ENCODE data around the gene CD1C. TPM values are rescaled to one million over a fixed set of nuclear protein-coding genes. Genes with fewer than 3 reads are reported as not detected.
"Not testable (repeated sequence)": the region's sequence is repeated elsewhere in the genome, so short reads cannot be mapped to it uniquely, and the experiment has no call there.

CD1C gene
- polyA plus RNA-seq, 3 donors, result 43.4 to 55.4 (median 45.8) TPM

DNA sequence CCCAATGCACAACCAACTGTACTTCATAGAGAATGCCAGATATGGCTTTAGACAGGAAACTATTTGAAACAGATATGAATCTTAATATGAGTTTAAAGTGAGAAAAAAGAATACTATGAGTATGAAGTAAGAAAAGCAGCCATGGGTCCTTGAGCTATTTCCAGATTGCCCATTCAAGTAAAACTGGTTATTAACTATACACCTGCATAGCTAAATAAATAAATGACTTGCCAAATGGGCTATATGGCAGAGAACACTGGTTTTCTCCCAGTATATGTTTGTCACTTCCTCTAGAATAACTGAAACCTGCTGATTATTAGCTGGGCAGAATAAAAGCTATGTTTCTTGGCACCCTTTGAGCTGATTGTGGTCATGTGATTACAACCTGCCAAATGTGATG is 17.0 kb upstream of the CD1C start:
- TF ChIP-seq, protein P1, sequence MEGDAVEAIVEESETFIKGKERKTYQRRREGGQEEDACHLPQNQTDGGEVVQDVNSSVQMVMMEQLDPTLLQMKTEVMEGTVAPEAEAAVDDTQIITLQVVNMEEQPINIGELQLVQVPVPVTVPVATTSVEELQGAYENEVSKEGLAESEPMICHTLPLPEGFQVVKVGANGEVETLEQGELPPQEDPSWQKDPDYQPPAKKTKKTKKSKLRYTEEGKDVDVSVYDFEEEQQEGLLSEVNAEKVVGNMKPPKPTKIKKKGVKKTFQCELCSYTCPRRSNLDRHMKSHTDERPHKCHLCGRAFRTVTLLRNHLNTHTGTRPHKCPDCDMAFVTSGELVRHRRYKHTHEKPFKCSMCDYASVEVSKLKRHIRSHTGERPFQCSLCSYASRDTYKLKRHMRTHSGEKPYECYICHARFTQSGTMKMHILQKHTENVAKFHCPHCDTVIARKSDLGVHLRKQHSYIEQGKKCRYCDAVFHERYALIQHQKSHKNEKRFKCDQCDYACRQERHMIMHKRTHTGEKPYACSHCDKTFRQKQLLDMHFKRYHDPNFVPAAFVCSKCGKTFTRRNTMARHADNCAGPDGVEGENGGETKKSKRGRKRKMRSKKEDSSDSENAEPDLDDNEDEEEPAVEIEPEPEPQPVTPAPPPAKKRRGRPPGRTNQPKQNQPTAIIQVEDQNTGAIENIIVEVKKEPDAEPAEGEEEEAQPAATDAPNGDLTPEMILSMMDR (IDR thresholded peaks at IDR 0.05), result no peak
- Histone ChIP-seq H4K20me1 (ENCODE audit: insufficient read depth, low read length) (no peaks in the 10 kb centered on the region), H3K9ac (ENCODE audit: insufficient read depth, low read length, poor library complexity, severe bottlenecking) (no peak overlapping the region), H3K4me1 (ENCODE audit: control insufficient read depth in 1 of 2, insufficient read depth in 2 of 2, low read length in 2 of 2) (peaks cover 8 to 14% of the 10 kb centered on the region in 2 donors), H2AFZ (ENCODE audit: insufficient read depth, low read depth, low read length, poor library complexity, severe bottlenecking) (no peak overlapping the region), H3K4me2 (replicated peaks; ENCODE audit: extremely low read depth, low read length, poor library complexity, severe bottlenecking) (no peak overlapping the region), H3K79me2 (ENCODE audit: insufficient read depth, low read length) (no peaks in the 10 kb centered on the region), H3K27me3 (ENCODE audit: control insufficient read depth in 2 of 2, insufficient read depth in 2 of 2, low read length in 2 of 2) (peaks cover 8 to 9% of the 10 kb centered on the region in 2 donors), H3K36me3 (replicated peaks in 1 of 2; ENCODE audit: control insufficient read depth in 1 of 2, insufficient read depth in 2 of 2, low read length in 2 of 2) (no peaks in the 10 kb centered on the region), H3K9me3 (replicated peaks in 1 of 2; ENCODE audit: control insufficient read depth in 1 of 2, insufficient read depth in 1 of 2, low read length in 2 of 2) (no peaks in the 10 kb centered on the region), H3K4me3 (replicated peaks in 1 of 3; ENCODE audit: low read depth in 2 of 3, low read length in 3 of 3) (no peak overlapping the region), H3K27ac (ENCODE audit: low read depth in 1 of 2, low read length in 2 of 2) (no peak overlapping the region)
- peaks cover 2 to 12% (median 5%) of the 10 kb centered on the region in 3 donors for H3K27me3 Mint-ChIP-seq (ENCODE audit: low read depth in 3 of 3)
- intact Hi-C loops (cut with micrococcal nuclease), result no loop called here
- H3K4me1 Mint-ChIP-seq, result peaks cover 22% of the 10 kb centered on the region
- no peak overlapping the region for H3K27ac Mint-ChIP-seq
- H3K36me3 Mint-ChIP-seq, result peaks cover 0 to 2% of the 10 kb centered on the region in 2 donors
- H3K9me3 Mint-ChIP-seq, result peaks cover 0 to 7% (median 2%) of the 10 kb centered on the region in 7 donors
- DNase-seq, result no peak
- peak overlapping the region in 1 of 2 donors; percentile 21 for H3K4me3 Mint-ChIP-seq

DNA sequence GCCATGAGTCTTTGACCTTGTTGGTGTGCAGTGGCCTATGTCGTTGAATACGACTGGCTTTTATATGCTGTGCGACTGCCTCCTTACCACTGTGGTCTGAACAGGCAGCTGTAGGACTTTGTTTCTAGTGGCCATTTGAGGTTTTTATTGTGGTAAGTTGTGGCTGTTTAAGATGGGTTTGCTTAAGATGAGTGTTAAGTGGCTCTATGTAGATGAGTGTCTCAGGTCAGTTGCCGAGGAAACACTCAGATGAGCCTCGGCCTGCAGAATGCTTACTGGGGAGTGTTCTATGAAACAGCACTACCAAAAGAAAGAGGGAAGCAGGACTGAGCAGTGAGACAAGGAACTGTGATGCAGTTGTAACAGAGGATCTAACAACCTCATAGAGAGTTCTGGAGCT is 14.9 kb upstream of the CD1C start:
- no peak overlapping the region for H3K9ac ChIP-seq (ENCODE audit: insufficient read depth, low read length, poor library complexity, severe bottlenecking)
- H2AFZ ChIP-seq (ENCODE audit: insufficient read depth, low read depth, low read length, poor library complexity, severe bottlenecking), result peak overlapping the region; percentile 56
- intact Hi-C loops (cut with micrococcal nuclease), result no loop called here
- Mint-ChIP-seq H3K27ac (peak overlapping the region in 5 of 7 donors; percentile 6 to 73 (median 41)), H3K9me3 (peaks cover 1 to 11% (median 6%) of the 10 kb centered on the region in 7 donors), H3K36me3 (peaks cover 0 to 2% of the 10 kb centered on the region in 2 donors), H3K4me3 (no peak overlapping the region), H3K27me3 (ENCODE audit: low read depth in 3 of 3) (peaks cover 1 to 8% (median 5%) of the 10 kb centered on the region in 3 donors), H3K4me1 (peaks cover 29% of the 10 kb centered on the region)
- peak overlapping the region in 1 of 2 donors; percentile 52 for H3K27ac ChIP-seq (ENCODE audit: low read depth in 1 of 2, low read length in 2 of 2)
- peaks cover 0 to 7% of the 10 kb centered on the region in 2 donors for H3K27me3 ChIP-seq (ENCODE audit: control insufficient read depth in 2 of 2, insufficient read depth in 2 of 2, low read length in 2 of 2)
- peaks cover 8 to 14% of the 10 kb centered on the region in 2 donors for H3K4me1 ChIP-seq (ENCODE audit: control insufficient read depth in 1 of 2, insufficient read depth in 2 of 2, low read length in 2 of 2)
- H3K9me3 ChIP-seq (replicated peaks in 1 of 2; ENCODE audit: control insufficient read depth in 1 of 2, insufficient read depth in 1 of 2, low read length in 2 of 2), result peaks cover 0 to 7% of the 10 kb centered on the region in 2 donors
- H3K4me3 ChIP-seq (replicated peaks in 1 of 3; ENCODE audit: low read depth in 2 of 3, low read length in 3 of 3), result no peak overlapping the region
- H4K20me1 ChIP-seq (ENCODE audit: insufficient read depth, low read length), result no peaks in the 10 kb centered on the region
- H3K79me2 ChIP-seq (ENCODE audit: insufficient read depth, low read length), result no peaks in the 10 kb centered on the region
- no peaks in the 10 kb centered on the region for H3K36me3 ChIP-seq (replicated peaks in 1 of 2; ENCODE audit: control insufficient read depth in 1 of 2, insufficient read depth in 2 of 2, low read length in 2 of 2)
- no peak for DNase-seq
- H3K4me2 ChIP-seq (replicated peaks; ENCODE audit: extremely low read depth, low read length, poor library complexity, severe bottlenecking), result no peak overlapping the region
- WGBS (ENCODE audit: insufficient coverage), result 92% methylated on average over 2 of the region's 5 CpGs
- TF ChIP-seq, protein P1 (IDR thresholded peaks at IDR 0.05), result no peak

GRCh38 chr1:158282421-158282820 is 7.3 kb upstream of the CD1C start:
- H3K4me1 ChIP-seq (ENCODE audit: control insufficient read depth in 1 of 2, insufficient read depth in 2 of 2, low read length in 2 of 2), result peaks cover 48 to 58% of the 10 kb centered on the region in 2 donors

More at GRCh38 chr1:158282421-158282820, 7.3 kb upstream of the CD1C start:
- H3K9me3 ChIP-seq (replicated peaks in 1 of 2; ENCODE audit: control insufficient read depth in 1 of 2, insufficient read depth in 1 of 2, low read length in 2 of 2), result peaks cover 0 to 14% of the 10 kb centered on the region in 2 donors
- peaks cover 64% of the 10 kb centered on the region for H3K4me1 Mint-ChIP-seq
- H3K36me3 ChIP-seq (replicated peaks in 1 of 2; ENCODE audit: control insufficient read depth in 1 of 2, insufficient read depth in 2 of 2, low read length in 2 of 2); H4K20me1 ChIP-seq (ENCODE audit: insufficient read depth, low read length); H3K36me3 Mint-ChIP-seq; H3K27me3 ChIP-seq (ENCODE audit: control insufficient read depth in 2 of 2, insufficient read depth in 2 of 2, low read length in 2 of 2); H2AFZ ChIP-seq (ENCODE audit: insufficient read depth, low read depth, low read length, poor library complexity, severe bottlenecking); H3K9ac ChIP-seq (ENCODE audit: insufficient read depth, low read length, poor library complexity, severe bottlenecking); H3K79me2 ChIP-seq (ENCODE audit: insufficient read depth, low read length); H3K27me3 Mint-ChIP-seq (ENCODE audit: low read depth in 3 of 3); DNase-seq: not testable (repeated sequence)
- H3K4me3 ChIP-seq (replicated peaks in 1 of 3; ENCODE audit: low read depth in 2 of 3, low read length in 3 of 3), result peak overlapping the region in 1 of 3 experiments; percentile 65
- 72% methylated on average over 2 of the region's 2 CpGs for WGBS (ENCODE audit: insufficient coverage)
- peak overlapping the region in 1 of 2 donors; percentile 30 for H3K4me3 Mint-ChIP-seq
- H3K27ac ChIP-seq (ENCODE audit: low read depth in 1 of 2, low read length in 2 of 2), result peak overlapping the region; percentile 52 to 94
- intact Hi-C loops (cut with micrococcal nuclease), result loop anchor here in 1 of 2 donors (10.0 kb wide), 1 partner anchor 782 kb away; no protein-coding TSS in a partner anchor
- H3K9me3 Mint-ChIP-seq, result peaks cover 7 to 22% (median 16%) of the 10 kb centered on the region in 7 donors
- peak overlapping the region; percentile 30 to 86 (median 77) for H3K27ac Mint-ChIP-seq
- H3K4me2 ChIP-seq (replicated peaks; ENCODE audit: extremely low read depth, low read length, poor library complexity, severe bottlenecking), result peak overlapping the region; percentile 64

All from CD14-positive monocyte (primary cell).